Ascending aorta (tissue), 2 donors: Measurements from ENCODE around the gene EMILIN3. TPM values are rescaled to one million over a fixed set of nuclear protein-coding genes. Genes with fewer than 3 reads are reported as not detected.

Experiments used
- DNase-seq, 2 donors: peaks; one replicate each; pipeline ENCODE4 v3.0.0-alpha.2; 2019; ENCODE audit warnings: low spot score in 2 of 2
- H3K27ac ChIP-seq, 2 donors: fragments of 200-600 bp; sonication (generic); one replicate each; pipeline ENCODE4 v1.5.1; 2016 to 2017; ENCODE audit warnings: mild to moderate bottlenecking in 1 of 2
- H3K27me3 ChIP-seq: fragments of 200-600 bp; sonication (generic); one replicate; pipeline ENCODE4 v1.5.1; 2017
- H3K36me3 ChIP-seq, 2 donors: fragments of 200-600 bp; sonication (generic); one replicate each; pipeline ENCODE4 v1.5.1; 2016
- H3K4me1 ChIP-seq, 2 donors: fragments of 200-600 bp; sonication (generic); one replicate each; pipeline ENCODE4 v1.5.1; 2016 to 2017; ENCODE audit warnings: mild to moderate bottlenecking in 1 of 2
- H3K4me3 ChIP-seq, 2 donors: fragments of 200-600 bp; sonication (generic); one replicate each; pipeline ENCODE4 v1.5.1; 2016 to 2017; ENCODE audit warnings: mild to moderate bottlenecking in 1 of 2
- H3K9me3 ChIP-seq, 2 donors: fragments of 200-600 bp; sonication (generic); one replicate each; pipeline ENCODE4 v1.5.1; 2016
- CTCF ChIP-seq, 3 experiments: fragments of 200-600 bp in 2 of 3; fragments of 450-650 bp in 1 of 3; sonication (generic) in 2 of 3; IDR thresholded peaks; one replicate each; pipeline ENCODE4 v1.5.1; 2016 to 2019; ENCODE audit warnings: antibody characterized with exemption in 3 of 3, mild to moderate bottlenecking in 1 of 3, moderate library complexity in 1 of 3
- intact Hi-C: fragments of 100-400 bp; cut with DNase I; formaldehyde crosslinking; loops from one replicate; pipeline ENCODE4 v1.15.1; 2023
- total RNA-seq: library from RNA; depleted of rRNA; stranded (reverse); fragments of >200 nt; gene quantifications from one replicate; pipeline ENCODE4 v1.1.0, GENCODE V29; 2016

The EMILIN3 gene
- total RNA-seq, 1 donor from 2014 or later, result 0.53 TPM

- DNase-seq, result no peak
- no peak for TF ChIP-seq CTCF (IDR thresholded peaks at IDR 0.05)
- no peaks in the 10 kb centered on the region for H3K36me3 ChIP-seq
- no peaks in the 10 kb centered on the region for H3K4me1 ChIP-seq
- H3K9me3 ChIP-seq, result no peaks in the 10 kb centered on the region
- intact Hi-C loops, result no loop called here
- no peak overlapping the region for H3K4me3 ChIP-seq
- no peaks in the 10 kb centered on the region for H3K27me3 ChIP-seq
- H3K27ac ChIP-seq, result no peak overlapping the region
These were observed 7.6 kb upstream of the EMILIN3 start for GRCh38 chr20:41373931-41374920.

GRCh38 chr20:41373251-41373783, 6.7 kb upstream of the EMILIN3 start:
- Histone ChIP-seq H3K27ac (no peak overlapping the region), H3K27me3 (no peaks in the 10 kb centered on the region), H3K9me3 (no peaks in the 10 kb centered on the region), H3K36me3 (no peaks in the 10 kb centered on the region), H3K4me3 (no peak overlapping the region), H3K4me1 (no peaks in the 10 kb centered on the region)
- DNase-seq, result no peak
- no peak for TF ChIP-seq CTCF (IDR thresholded peaks at IDR 0.05)
- intact Hi-C loops, result no loop called here

GRCh38 chr20:41371371-41371770, 4.8 kb upstream of the EMILIN3 start:
- Histone ChIP-seq H3K36me3 (no peaks in the 10 kb centered on the region), H3K4me1 (no peaks in the 10 kb centered on the region), H3K27ac (no peak overlapping the region), H3K4me3 (no peak overlapping the region), H3K27me3 (no peaks in the 10 kb centered on the region), H3K9me3 (no peaks in the 10 kb centered on the region)
- no peak for DNase-seq
- TF ChIP-seq CTCF (IDR thresholded peaks at IDR 0.05), result no peak
- intact Hi-C loops, result no loop called here

- H3K9me3 ChIP-seq, result no peaks in the 10 kb centered on the region
- DNase-seq, result no peak
- intact Hi-C loops, result no loop called here
- H3K4me3 ChIP-seq, result no peak overlapping the region
- no peaks in the 10 kb centered on the region for H3K36me3 ChIP-seq
- no peaks in the 10 kb centered on the region for H3K27me3 ChIP-seq
- peaks cover 0 to 2% of the 10 kb centered on the region in 2 donors for H3K4me1 ChIP-seq
- H3K27ac ChIP-seq, result no peak overlapping the region
- no peak for TF ChIP-seq CTCF (IDR thresholded peaks at IDR 0.05)
These were observed 3.6 kb upstream of the EMILIN3 start for GRCh38 chr20:41370176-41370575.

GRCh38 chr20:41369673-41370072, 3.1 kb upstream of the EMILIN3 start:
- Histone ChIP-seq H3K9me3 (no peaks in the 10 kb centered on the region), H3K36me3 (no peaks in the 10 kb centered on the region), H3K4me1 (peaks cover 0 to 2% of the 10 kb centered on the region in 2 donors), H3K27ac (no peak overlapping the region), H3K27me3 (peaks cover 4% of the 10 kb centered on the region), H3K4me3 (no peak overlapping the region)
- intact Hi-C loops, result no loop called here
- TF ChIP-seq CTCF (IDR thresholded peaks at IDR 0.05), result no peak
- no peak for DNase-seq
